AG10803 (cell line): ENCODE results near the gene MYNN.
"Not testable (repeated sequence)": the region's sequence is repeated elsewhere in the genome, so short reads cannot be mapped to it uniquely, and the experiment has no call there.

Experiments used
- DNase-seq: peaks from one replicate; pipeline ENCODE4 v3.0.0; 2010; ENCODE audit warnings: low read depth
- H3K4me3 ChIP-seq: 2 replicates; pipeline ENCODE4 v1.5.1; 2011; ENCODE audit warnings: mild to moderate bottlenecking, low read length, control low read depth
- CTCF ChIP-seq: conservative IDR thresholded peaks from 2 replicates; pipeline ENCODE4 v1.5.1; 2011; ENCODE audit warnings: mild to moderate bottlenecking, low read length, control low read depth, inconsistent platforms

The MYNN gene

GRCh38 chr3:169772897-169773816, at the start of gene MYNN:
Gene MYNN (plus strand): TSS chr3:169773396. CDS start chr3:169774296, 900 bp downstream.
- peak within 1 kb of the TSS; percentile 96 for H3K4me3 ChIP-seq

GRCh38 chr3:169731857-169732256, 41.3 kb upstream of the MYNN start:
- not testable (repeated sequence) for DNase-seq, H3K4me3 ChIP-seq

More at GRCh38 chr3:169772897-169773816, at the start of gene MYNN:
- TF ChIP-seq CTCF = peak; percentile 23
- DNase-seq = peak; percentile 86

GRCh38 chr3:169739067-169739466, 34.1 kb upstream of the MYNN start:
- DNase-seq = no peak
- H3K4me3 ChIP-seq = no peak overlapping the region
- TF ChIP-seq CTCF = no peak

GRCh38 chr3:169744366-169745054, 28.7 kb upstream of the MYNN start:
- no peak for DNase-seq

GRCh38 chr3:169746924-169747323, 26.3 kb upstream of the MYNN start:
- no peak for DNase-seq

More at GRCh38 chr3:169744366-169745054, 28.7 kb upstream of the MYNN start:
- TF ChIP-seq CTCF = peak; percentile 24; the same call in 1 of the 2 replicates
- no peak overlapping the region for H3K4me3 ChIP-seq

GRCh38 chr3:169748670-169749069, 24.5 kb upstream of the MYNN start:
- no peak overlapping the region for H3K4me3 ChIP-seq
- no peak for DNase-seq
- TF ChIP-seq CTCF = no peak

More at GRCh38 chr3:169746924-169747323, 26.3 kb upstream of the MYNN start:
- no peak for TF ChIP-seq CTCF
- no peak overlapping the region for H3K4me3 ChIP-seq

- TF ChIP-seq CTCF = no peak
- H3K4me3 ChIP-seq = no peak overlapping the region
- no peak for DNase-seq
Observed at GRCh38 chr3:169750665-169751064, 22.5 kb upstream of the MYNN start.
